Globus pallidus (tissue), 1 donor: ENCODE measurements around the gene AFG1L.
A peak's percentile ranks its signal among the peaks of the same experiment; 100 is the strongest.
"Not testable (repeated sequence)": the region's sequence is repeated elsewhere in the genome, so short reads cannot be mapped to it uniquely, and the experiment has no call there.

ENCODE experiments used
- DNase-seq: peaks from one replicate; pipeline ENCODE4 v3.0.0-alpha.2; 2015; ENCODE audit warnings: low spot score

AFG1L gene

DNA sequence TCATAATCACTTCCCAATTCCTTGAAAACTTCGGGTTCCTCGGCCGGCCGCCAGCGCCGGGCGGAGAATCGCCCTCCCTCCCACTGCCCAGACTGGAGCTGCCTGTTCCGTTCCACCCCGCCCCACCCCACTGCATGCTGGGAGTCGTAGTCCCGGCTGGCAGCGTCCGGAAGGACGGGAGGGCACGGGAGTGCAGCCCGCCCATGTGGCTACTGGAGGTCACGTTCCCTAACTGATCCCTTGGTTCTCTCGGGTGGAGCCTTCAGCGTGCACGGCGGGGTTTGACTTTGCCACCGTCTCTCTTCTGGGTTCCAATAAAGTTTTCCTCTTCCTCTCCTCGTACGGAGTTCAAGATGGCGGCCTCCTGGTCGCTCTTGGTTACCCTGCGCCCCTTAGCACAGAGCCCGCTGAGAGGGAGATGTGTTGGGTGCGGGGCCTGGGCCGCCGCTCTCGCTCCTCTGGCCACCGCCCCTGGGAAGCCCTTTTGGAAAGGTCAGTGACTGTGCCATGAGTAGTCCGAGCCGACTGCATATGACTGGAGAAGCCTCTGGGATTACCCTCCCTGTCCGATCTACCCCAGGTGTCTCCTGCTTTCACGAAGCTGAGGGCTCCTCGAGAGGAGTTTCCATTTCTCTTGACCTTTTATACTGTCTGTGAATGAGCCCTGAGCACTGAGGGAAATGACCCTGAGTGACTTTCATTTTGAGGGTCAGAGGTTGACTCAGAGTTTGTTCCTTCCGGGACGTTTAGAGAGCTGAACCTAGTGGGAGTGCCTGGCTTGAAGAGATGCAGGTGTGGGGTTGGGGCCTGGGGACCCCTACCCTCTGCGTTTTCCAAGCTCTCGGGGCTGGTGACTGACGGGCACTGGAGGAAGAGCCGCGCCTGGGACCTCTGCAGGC lies at the start of gene AFG1L:
AFG1L (plus strand) TSS at position 328 of the 899 bp plus-strand sequence; CDS start at position 354, 26 bp downstream.
- peak; percentile 94 for DNase-seq

DNA sequence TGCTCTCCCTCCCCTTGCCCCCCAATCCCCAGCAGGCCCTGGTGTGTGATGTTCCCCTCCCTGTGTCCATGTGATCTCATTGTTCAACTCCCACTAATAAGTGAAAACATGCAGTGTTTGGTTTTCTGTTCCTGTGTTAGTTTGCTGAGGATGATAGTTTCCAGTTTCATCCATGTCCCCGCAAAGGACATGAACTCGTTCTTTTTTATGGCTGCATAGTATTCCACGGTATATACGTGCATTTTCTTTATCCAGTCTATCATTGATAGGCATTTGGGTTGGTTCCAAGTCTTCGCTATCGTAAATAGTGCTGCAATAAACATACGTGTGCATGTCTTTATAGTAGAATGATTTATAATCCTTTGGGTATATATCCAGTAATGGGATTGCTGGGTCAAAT lies 49.8 kb upstream of the AFG1L start:
- DNase-seq, result not testable (repeated sequence)

GRCh38 chr6:108247965-108248536 lies 46.8 kb upstream of the AFG1L start:
- DNase-seq, result no peak

- DNase-seq, result no peak
These were observed 44.5 kb upstream of the AFG1L start for GRCh38 chr6:108250240-108250866.

DNA sequence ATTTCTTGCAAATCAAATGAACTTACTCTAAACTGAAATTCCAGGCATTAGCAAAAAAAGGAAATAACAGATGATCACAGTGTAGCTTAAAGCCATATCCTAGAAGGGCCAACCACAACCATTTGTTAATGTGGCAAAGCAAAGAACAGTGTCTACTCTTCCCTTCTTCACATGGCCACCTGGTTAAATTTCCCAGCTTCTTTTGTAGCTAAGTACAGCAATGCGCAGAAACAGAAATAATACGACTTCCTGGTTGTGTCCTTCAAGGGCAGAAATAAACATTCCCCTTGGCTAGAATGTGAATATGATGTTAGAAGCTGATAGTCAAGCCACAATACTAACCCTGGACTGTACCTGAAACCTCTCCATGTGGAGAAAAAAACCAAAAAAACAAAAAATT lies 43.6 kb upstream of the AFG1L start:
- no peak for DNase-seq

DNA sequence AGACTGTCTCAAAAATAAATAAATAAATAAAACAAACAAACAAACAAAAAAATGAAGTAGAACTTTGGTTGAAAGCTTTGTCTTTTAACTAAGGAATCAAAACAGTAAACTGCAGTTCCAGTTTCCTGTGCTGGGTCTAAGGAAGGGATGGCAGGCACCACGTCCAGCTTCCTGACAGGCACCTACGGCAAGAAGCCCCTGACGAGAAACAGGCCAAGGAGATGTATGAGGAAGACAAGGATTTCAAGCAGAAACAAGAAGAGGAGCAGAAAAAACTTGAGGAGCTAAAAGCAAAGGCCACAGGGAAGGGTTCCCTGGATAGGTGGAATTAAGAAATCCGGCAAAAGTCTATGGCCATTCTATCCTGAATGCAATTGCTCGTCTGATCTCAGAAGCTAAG lies 42.8 kb upstream of the AFG1L start:
- DNase-seq, result no peak

DNA sequence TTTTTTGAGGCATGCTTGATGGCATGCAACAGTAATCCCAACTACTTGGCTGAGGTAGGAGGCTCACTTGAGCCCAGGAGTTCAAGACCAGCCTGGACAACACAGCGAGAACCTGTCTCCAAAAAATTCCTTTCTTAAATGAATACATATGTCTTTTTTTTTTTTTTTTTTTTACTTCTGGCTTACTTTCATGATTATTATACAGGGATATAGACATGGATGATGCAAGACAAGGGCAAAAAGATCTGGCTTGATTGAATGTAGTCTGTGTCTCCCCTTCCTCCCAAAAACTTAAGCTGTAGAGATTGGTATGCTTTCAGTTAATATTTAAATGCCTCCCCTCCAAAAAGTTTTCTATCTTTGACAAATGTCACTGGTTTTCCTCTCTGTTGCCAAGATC lies 41.6 kb upstream of the AFG1L start:
- no peak for DNase-seq

DNA sequence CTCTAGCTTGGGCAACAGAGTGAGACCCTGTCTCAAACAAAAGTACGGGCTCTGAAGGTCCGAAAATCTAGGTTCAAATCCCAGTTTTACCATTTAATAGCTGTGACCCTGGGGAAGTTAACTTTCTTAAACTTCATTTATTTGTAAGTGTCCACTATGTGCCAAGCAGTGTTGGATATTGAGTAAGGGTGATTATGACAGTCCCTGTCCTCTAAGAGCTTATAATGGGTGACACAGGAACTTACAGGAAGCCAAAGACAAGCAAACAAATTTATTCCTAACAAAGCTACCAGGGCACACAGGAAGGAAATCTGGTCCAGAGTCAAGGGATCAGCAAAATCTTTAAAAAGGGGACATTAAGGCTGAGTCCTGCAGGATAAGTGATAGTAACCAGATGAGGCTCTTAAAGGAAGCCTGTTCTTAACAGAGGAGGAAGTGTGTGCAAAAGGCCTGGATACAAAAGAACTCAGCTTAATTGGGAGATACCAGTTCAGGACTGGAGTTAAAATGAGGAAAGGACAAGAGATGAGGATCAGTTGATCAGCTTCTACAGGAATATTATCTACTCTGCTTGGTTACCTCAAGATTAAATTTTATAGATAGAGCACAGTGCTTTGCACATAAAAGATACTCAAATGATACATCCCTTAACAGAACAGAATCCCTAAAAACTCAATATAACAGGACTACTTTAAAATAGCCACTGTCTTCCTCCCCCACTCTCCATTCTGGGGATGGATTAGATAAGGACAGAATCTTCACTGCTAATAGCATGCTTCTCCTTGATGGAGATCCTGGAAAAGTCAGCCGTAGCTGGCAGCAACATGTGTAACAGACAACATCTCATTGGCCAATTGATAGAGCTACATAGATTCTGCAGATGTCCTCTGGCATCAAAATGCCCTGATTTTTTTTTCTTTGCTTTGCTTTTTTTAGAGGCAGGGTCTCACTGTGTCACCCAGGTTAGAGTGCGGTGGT lies 40.1 kb upstream of the AFG1L start:
- DNase-seq, result no peak

- peak; percentile 73 for DNase-seq
These were observed 34.6 kb upstream of the AFG1L start for GRCh38 chr6:108260126-108260808.

DNA sequence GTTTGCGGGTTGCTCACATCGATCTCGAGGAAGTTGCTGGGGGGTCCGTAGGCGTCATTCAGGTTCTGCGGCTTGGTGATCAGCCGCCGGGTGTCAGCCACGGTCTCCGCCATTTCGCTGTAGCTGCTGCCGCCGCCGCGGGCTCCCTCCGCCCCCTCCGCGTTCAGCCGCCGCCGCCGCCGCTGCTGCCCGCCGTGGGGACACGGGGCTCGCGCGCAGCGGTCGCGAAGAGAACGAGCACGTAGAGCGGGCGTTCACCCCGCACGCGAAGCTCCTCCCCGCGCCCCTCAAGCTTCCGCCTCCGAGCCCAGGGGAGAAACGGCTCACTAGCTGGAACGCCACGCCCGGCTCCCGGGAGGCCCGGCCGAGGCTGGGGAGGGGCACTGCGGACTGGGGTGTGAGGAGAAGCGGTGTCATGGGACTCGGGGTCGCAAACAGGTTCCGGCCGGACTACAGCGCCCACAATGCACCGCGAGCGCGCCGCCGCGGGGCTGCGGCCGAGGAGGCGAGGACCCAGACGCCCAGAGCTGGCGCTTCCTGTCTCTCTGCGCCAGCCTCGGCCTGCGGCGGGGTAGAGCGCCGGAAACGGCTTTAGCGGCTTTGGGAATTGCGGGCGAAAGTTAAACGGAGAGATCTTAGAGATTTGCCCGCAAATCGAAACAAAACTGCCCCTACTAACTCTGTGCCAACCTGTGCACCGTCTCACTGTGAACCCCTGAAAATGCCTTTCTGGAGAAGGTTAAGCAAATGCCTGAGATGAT lies 33.9 kb upstream of the AFG1L start, which contains the start of gene SNX3:
SNX3 (minus strand) TSS at position 232 of the 761 bp plus-strand sequence; CDS start at position 113, 119 bp downstream.
- peak; percentile 92 for DNase-seq

DNA sequence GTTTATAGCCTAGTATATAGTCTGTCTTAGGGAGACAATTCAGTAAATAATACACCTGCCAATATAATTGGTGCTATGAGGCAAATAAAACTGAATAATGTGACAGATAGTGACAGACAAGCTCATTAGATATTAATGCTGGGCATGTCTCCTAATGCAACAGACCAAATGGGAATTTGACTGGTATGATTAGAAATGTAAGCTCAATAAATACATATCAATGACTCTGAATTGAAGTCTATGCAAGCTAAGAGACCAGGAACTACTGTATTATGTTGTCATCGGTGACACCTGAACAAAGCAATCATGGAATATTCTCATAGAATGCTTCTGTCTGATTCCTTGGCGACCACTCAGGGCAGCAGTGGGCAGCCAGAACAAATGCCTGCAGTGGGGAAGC lies 31.5 kb upstream of the AFG1L start:
- no peak for DNase-seq

DNA sequence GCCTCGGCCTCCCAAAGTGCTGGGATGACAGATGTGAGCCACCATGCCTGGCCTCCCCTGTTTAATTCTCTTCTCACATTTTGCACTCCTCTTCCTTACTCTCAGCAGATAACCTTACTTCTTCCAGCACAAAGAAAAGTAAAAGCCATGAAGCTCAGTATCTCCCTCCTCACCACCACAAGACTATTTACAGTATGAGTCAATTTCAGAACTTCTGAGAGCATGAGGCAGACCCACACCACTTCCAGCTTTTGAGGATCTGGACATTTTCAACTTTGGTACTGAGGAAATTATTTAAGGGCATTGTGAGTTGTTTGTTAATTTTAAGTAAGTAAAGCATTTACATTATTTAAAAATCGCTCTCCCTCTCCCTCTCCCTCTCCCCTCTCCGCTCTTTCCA lies 26.0 kb upstream of the AFG1L start:
- DNase-seq, result no peak

GRCh38 chr6:108269955-108270354 lies 24.9 kb upstream of the AFG1L start:
- DNase-seq, result not testable (repeated sequence)

DNA sequence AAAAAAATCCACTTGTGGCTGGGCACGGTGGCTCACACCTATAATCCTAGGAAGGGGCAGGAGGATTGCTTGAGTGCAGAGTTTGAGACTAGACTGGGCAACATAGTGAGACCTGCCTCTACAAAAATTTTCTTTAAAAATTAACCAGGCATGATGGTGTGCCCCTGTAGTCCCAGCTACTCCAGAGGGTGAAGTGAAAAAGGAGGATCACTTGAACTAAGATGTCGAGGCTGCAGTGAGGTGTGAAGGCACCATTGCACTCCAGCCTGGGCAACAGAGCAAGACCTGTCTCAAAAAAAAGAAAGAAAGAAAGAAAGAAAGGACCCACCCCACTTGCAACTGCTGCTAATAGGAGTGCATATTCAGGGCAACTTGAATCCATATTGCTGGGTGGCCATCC lies 20.3 kb upstream of the AFG1L start:
- no peak for DNase-seq

DNA sequence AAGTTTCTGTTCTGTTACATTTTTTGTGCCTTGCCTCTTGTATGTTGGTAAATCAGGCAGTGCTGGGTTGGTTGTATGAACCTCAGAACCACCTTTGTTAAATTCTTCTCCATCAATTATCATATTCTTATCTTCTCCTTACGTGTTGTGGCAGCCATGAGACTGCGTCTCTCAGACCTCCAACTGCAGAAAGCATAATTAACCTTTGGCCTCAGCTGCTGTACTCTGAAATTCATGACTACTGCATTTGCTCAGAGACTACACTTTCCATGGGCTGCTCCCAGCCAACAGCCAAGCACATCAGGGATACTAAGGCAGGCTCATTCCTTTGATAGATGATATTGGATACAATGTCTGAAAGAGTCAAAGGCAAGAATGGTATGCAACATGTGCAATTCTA lies 18.9 kb upstream of the AFG1L start:
- no peak for DNase-seq

- no peak for DNase-seq
These were observed 17.6 kb upstream of the AFG1L start for GRCh38 chr6:108277295-108277694.

DNA sequence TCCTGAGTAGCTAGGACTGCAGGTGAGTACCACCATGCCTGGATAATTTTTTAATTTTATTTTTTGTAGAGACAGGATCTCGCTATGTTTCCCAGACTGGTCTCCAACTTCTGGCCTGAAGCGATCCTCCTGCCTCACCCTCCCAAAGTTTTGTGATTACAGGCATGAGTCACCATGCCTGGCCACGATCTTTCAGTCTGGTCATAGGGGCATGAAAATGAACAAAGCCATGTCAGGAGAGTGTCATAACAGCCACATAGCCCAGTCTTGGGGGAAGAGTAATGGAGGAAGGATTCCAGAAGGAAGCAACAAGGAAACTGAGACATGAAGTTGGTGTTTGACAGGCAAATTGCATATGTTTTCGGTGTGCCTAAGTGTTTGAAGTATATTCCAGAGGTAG lies 17.0 kb upstream of the AFG1L start:
- no peak for DNase-seq

DNA sequence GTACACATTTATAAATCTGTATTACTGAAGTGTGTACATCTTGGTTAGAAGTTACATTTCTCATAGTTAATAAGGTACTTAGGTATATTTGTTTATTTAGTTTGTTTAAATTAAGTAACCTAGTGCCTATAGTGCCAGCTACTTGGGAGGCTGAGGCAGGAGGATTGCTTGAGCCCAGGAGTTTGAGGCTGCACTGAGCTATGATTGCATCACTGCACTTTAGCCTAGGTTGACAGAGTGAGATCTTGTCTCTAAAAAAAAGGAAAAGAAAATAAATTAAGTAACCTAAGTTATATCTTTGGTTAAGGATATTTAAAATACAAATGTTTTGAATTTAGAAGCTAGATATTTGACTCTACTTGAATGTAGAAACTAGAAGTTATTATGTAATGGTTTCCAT lies 9.5 kb upstream of the AFG1L start:
- DNase-seq, result no peak

GRCh38 chr6:108286366-108286765 lies 8.5 kb upstream of the AFG1L start:
- DNase-seq, result no peak

- no peak for DNase-seq
These were observed 7.5 kb upstream of the AFG1L start for GRCh38 chr6:108287373-108287772.
